Endodermal cell (in vitro differentiated cells): ENCODE measurements around the gene ZNF385A. TPM values are rescaled to one million over a fixed set of nuclear protein-coding genes. Genes with fewer than 3 reads are reported as not detected.

Experiments
- DNase-seq: peaks from one replicate; pipeline ENCODE4 v3.0.0-alpha.2; 2017
- H3K27ac ChIP-seq: 2 replicates; pipeline ENCODE4 v1.5.1; 2013; ENCODE audit warnings: mild to moderate bottlenecking, low read depth, low read length, moderate library complexity
- H3K27me3 ChIP-seq: 2 replicates; pipeline ENCODE4 v1.6.1; 2013; ENCODE audit warnings: mild to moderate bottlenecking, low read length, moderate library complexity; ENCODE audit not compliant: insufficient read depth, control insufficient read depth, poor library complexity, severe bottlenecking
- H3K36me3 ChIP-seq: 2 replicates; pipeline ENCODE4 v1.7.0; 2013; ENCODE audit warnings: mild to moderate bottlenecking, low read length, moderate library complexity; ENCODE audit not compliant: control insufficient read depth, insufficient read depth
- H3K4me1 ChIP-seq: one replicate; pipeline ENCODE4 v1.7.0; 2013; ENCODE audit warnings: low read length; ENCODE audit not compliant: control insufficient read depth, insufficient read depth
- H3K4me3 ChIP-seq: 2 replicates; pipeline ENCODE4 v1.5.1; 2013; ENCODE audit warnings: mild to moderate bottlenecking, low read length, moderate library complexity
- H3K9ac ChIP-seq: 2 replicates; pipeline ENCODE4 v1.6.1; 2013; ENCODE audit warnings: mild to moderate bottlenecking, low read length, moderate library complexity; ENCODE audit not compliant: poor library complexity, severe bottlenecking; ENCODE audit errors: extremely low read depth
- H3K9me3 ChIP-seq: 2 replicates; pipeline ENCODE4 v1.6.1; 2013; ENCODE audit warnings: mild to moderate bottlenecking, low read length, moderate library complexity; ENCODE audit not compliant: control insufficient read depth
- H3K27ac Mint-ChIP-seq: 2 replicates; pipeline ENCODE4 v1.8.0; 2020; ENCODE audit warnings: mixed read lengths
- H3K27me3 Mint-ChIP-seq: 2 replicates; pipeline ENCODE4 v1.8.0; 2021; ENCODE audit warnings: mild to moderate bottlenecking, mixed read lengths; ENCODE audit not compliant: insufficient read depth
- H3K36me3 Mint-ChIP-seq: 2 replicates; pipeline ENCODE4 v1.8.0; 2020; ENCODE audit warnings: low read depth, mixed read lengths
- H3K4me1 Mint-ChIP-seq: 2 replicates; pipeline ENCODE4 v1.8.0; 2020; ENCODE audit warnings: mixed read lengths
- H3K4me3 Mint-ChIP-seq: 2 replicates; pipeline ENCODE4 v1.8.0; 2020; ENCODE audit warnings: mild to moderate bottlenecking, moderate library complexity, mixed read lengths
- H3K9me3 Mint-ChIP-seq: 2 replicates; pipeline ENCODE4 v1.8.0; 2020; ENCODE audit warnings: mild to moderate bottlenecking, mixed read lengths
- WGBS, 2 experiments: methylation state at CpG; one replicate each; pipeline versions ENCODE4 v1.1.5 to v1.1.7; 2013; ENCODE audit warnings: missing lambda C conversion rate in 2 of 2, mixed read lengths in 1 of 2; ENCODE audit not compliant: insufficient coverage in 1 of 2, insufficient read length in 1 of 2; 5-methylcytosine and 5-hydroxymethylcytosine counted together
- total RNA-seq, 2 donors: library from RNA; stranded (reverse); fragmentation: NEBNext Ultra II Directional in 1 of 2; extraction: Animal tissue kit (Norgen Biotek cat#: 25700) in 1 of 2; gene quantifications; 2 replicates in 1 of 2; 3 replicates in 1 of 2; pipeline ENCODE4 v1.2.1, GENCODE V29; 2021
- TF ChIP-seq, protein P1 (sequence below): fragments of 200-600 bp; sonication (generic); conservative IDR thresholded peaks from 2 replicates; pipeline ENCODE4 v1.5.0; 2021; ENCODE audit warnings: antibody characterized with exemption, mild to moderate bottlenecking

Gene ZNF385A
- total RNA-seq, 2 donors from 2014 or later = 10.5 to 16.3 TPM

DNA sequence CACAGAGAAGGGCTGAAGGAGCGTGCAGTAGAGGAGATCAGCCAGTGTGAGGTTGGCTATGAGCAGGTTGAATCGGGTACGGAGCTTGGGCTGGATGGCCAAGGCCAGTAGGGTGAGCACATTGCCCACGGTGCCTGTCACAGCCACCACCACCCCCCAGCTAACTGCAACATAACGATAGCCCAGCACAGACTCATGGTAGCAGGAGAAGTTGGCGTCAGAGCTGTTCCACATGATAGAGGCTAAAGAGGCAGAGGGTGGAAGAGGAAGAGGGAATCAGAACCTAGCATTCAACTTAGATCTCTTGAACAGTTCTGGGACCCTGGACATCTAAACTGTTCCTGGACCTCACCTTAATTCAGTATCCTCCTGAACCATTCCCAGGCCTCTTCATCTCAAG, 20.9 kb downstream of the ZNF385A start:
- Mint-ChIP-seq H3K27ac (no peak overlapping the region), H3K36me3 (no peaks in the 10 kb centered on the region), H3K4me3 (no peak overlapping the region), H3K9me3 (no peaks in the 10 kb centered on the region), H3K27me3 (peaks cover 38% of the 10 kb centered on the region), H3K4me1 (peaks cover 6% of the 10 kb centered on the region)
- no peak overlapping the region for H3K9ac ChIP-seq
- WGBS, 2 experiments = 71 to 87% methylated on average over 1 to 6 of the region's 6 CpGs
- H3K4me1 ChIP-seq = peaks cover 3% of the 10 kb centered on the region
- H3K27ac ChIP-seq = no peak overlapping the region
- TF ChIP-seq, protein P1, sequence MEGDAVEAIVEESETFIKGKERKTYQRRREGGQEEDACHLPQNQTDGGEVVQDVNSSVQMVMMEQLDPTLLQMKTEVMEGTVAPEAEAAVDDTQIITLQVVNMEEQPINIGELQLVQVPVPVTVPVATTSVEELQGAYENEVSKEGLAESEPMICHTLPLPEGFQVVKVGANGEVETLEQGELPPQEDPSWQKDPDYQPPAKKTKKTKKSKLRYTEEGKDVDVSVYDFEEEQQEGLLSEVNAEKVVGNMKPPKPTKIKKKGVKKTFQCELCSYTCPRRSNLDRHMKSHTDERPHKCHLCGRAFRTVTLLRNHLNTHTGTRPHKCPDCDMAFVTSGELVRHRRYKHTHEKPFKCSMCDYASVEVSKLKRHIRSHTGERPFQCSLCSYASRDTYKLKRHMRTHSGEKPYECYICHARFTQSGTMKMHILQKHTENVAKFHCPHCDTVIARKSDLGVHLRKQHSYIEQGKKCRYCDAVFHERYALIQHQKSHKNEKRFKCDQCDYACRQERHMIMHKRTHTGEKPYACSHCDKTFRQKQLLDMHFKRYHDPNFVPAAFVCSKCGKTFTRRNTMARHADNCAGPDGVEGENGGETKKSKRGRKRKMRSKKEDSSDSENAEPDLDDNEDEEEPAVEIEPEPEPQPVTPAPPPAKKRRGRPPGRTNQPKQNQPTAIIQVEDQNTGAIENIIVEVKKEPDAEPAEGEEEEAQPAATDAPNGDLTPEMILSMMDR = no peak
- peaks cover 9% of the 10 kb centered on the region for H3K27me3 ChIP-seq
- H3K4me3 ChIP-seq = no peak overlapping the region
- H3K9me3 ChIP-seq = no peaks in the 10 kb centered on the region
- no peaks in the 10 kb centered on the region for H3K36me3 ChIP-seq
- DNase-seq = no peak

DNA sequence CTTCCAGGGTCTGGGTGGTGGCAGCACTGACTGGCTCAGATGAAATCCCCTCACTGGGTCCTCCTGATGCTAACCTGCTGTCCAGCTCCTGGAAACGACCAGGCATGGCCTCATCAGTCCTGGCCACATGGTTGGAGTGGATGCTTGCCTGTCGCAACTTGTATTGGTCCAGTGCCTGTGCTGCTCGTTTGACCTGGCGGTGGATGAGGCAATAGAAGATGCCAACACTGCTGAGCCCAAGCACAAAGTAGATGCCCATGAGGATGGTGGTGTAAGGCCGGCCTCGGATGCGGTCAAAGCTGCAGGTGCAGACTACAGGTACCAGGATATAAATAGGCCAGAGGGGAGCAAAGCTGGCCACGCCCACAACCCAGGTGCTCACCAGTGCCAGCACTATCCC, 21.5 kb downstream of the ZNF385A start:
- Mint-ChIP-seq H3K36me3 (no peaks in the 10 kb centered on the region), H3K9me3 (no peaks in the 10 kb centered on the region)

DNA sequence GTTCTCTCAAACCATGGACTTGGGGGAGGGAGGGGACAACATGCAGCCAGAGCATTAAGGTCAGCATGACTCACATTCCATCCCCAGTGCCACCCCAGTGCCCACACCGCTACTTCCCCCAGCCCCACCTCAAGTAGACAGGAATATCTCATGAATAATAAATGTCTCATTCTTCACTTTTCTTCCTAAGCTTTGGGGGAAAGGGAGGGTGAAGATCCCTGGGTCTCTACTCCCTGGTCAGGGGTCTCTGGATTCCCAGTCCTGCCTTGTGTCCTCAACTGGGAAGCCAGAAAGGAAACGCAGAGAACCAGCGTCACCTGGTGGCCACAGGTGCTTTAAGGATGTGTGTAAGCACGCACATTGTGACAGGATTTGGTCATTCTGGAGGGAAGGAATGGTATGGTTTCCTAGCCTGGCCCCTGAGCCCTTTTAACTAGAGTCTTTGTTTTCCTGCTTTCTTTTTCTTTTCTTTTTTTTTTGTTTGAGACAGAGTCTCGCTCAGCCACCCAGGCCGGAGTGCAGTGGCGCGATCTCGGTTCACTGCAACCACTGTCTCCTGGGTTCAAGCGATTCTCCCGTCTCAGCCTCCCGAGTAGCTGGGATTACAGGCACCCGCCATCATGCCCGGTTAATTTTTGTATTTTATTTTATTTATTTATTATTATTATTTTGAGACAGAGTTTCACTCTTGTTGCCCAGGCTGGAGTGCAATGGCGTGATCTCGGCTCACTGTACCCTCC, 23.6 kb downstream of the ZNF385A start:
- no peaks in the 10 kb centered on the region for H3K27me3 ChIP-seq
- H3K9ac ChIP-seq = no peak overlapping the region
- peak; percentile 99 for DNase-seq
- peaks cover 18% of the 10 kb centered on the region for H3K4me1 ChIP-seq
- H3K36me3 ChIP-seq = no peaks in the 10 kb centered on the region
- H3K27ac Mint-ChIP-seq = peak overlapping the region; percentile 67
- 54 to 73% methylated on average over 6 to 13 of the region's 16 CpGs for WGBS, 2 experiments
- H3K27me3 Mint-ChIP-seq = peaks cover 18% of the 10 kb centered on the region
- no peaks in the 10 kb centered on the region for H3K36me3 Mint-ChIP-seq
- peak overlapping the region; percentile 59 for H3K27ac ChIP-seq
- H3K9me3 Mint-ChIP-seq = no peaks in the 10 kb centered on the region
- no peak overlapping the region for H3K4me3 ChIP-seq
- no peaks in the 10 kb centered on the region for H3K9me3 ChIP-seq
- H3K4me1 Mint-ChIP-seq = peaks cover 6% of the 10 kb centered on the region
- H3K4me3 Mint-ChIP-seq = no peak overlapping the region
- TF ChIP-seq, protein P1 = peak; percentile 98

More for the DNA sequence above, 21.5 kb downstream of the ZNF385A start:
- Mint-ChIP-seq H3K4me1 (peaks cover 6% of the 10 kb centered on the region), H3K4me3 (no peak overlapping the region), H3K27ac (no peak overlapping the region), H3K27me3 (peaks cover 32% of the 10 kb centered on the region)
- Histone ChIP-seq H3K9ac (no peak overlapping the region), H3K4me3 (no peak overlapping the region), H3K9me3 (no peaks in the 10 kb centered on the region), H3K27ac (no peak overlapping the region), H3K4me1 (peaks cover 3% of the 10 kb centered on the region), H3K36me3 (no peaks in the 10 kb centered on the region), H3K27me3 (peaks cover 4% of the 10 kb centered on the region)
- 88 to 94% methylated on average over 7 to 8 of the region's 8 CpGs for WGBS, 2 experiments
- peak; percentile 46 for DNase-seq
- TF ChIP-seq, protein P1 = no peak
